HG03469 (cell line): ENCODE results near the gene MADD.

ENCODE experiments used
- ATAC-seq: cut with Tn5 transposase; IDR thresholded peaks from one replicate; pipeline ENCODE4 v1.9.1; 2021; ENCODE audit warnings: mild to moderate bottlenecking, moderate library complexity, moderate number of reproducible peaks; ENCODE audit not compliant: unreplicated experiment

Gene MADD

DNA sequence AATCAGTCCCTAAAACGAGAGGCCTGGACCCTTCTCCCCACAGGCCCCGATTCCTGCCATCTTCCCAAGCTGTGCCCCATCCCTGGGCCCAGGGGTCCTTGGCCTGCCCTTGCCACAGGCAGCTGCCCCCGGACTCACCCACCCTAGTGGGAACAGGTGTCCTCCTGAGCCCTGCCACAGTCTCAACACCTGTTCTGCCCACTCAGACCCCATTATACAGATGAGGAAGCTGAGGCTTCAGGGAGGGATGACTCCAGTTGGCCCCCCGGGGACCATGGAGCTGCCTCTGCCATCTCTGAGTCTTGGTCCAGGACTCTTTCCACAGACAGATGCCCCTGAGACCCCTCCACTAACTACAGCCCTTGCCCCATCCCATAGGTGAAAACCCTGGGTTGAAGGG is 66.7 kb downstream of the MADD start:
- no peak for ATAC-seq

DNA sequence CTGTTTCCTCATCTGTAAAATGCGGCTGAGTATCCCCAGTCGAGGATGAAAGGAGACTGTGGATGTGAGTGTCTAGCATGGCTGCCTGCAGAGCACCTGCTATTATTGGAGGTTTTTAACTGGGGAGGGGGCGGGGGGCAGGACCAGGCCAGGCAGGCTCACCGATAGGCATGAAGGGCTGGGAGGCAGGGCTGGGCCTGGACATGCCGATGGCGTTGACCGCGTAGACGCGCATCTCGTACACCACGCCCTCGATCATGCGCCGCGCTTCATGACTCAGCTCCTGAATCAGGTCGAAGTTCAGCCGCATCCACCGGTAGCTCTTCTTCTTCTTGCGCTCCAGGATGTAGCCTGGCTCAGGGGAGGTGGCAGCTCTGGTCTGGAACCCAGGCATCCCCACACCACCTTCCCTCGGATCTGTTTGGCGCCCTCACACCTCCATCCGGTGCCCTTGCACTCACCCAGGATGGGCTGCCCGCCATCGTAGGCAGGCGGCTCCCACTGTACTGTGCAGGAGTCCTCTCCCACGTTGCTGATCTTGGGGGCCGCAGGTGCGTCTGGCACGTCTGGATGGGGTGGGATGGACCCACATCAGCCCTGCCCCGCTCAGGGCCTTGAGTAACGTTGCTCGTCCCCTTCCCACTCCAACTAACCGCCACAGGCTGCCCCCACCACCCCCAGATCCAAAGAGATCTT is 67.4 kb downstream of the MADD start:
- no peak for ATAC-seq

DNA sequence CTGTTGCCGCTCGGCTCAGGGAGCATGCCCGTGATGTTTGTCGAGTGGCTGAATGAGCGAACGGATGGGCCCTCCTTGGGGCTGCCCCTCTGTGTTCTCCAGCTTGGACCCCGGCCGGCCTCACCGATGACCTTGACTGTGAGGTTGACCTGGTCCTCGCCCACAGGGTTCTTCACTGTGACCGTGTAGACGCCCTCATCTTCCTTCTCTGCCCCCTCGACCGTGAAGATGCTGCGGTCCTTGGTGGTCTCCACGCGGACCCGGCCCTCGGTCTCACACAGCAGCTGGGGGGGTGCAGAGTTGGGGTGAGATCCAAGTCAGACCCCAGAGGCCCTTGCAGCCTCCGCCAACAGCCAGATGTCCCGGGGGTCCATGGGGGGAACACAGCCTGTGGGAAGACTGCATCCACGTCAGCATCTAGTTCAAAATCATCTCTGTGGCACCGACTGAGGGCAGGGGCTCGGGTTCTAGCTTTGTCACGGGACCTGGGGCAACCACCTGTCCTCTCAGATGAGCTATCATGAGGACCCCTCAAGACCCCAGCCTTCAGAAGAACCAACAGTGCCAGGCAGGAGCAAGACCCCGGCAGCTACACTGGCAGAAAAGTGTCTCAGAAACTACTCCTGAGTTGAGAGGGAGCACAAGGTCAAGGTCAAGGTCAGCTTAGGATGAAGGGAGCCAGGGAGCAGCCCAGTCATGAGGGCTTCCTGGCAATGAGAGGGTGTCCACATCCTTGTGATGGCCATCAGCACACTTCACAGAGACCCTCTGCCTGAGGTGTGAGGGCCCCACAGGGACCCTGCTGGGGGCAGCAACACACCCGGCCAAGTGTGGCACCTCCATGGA is 68.7 kb downstream of the MADD start:
- ATAC-seq: no peak

GRCh38 chr11:47340010-47340409 is 70.1 kb downstream of the MADD start:
- no peak for ATAC-seq

GRCh38 chr11:47340980-47341775 is 71.2 kb downstream of the MADD start:
- no peak for ATAC-seq

GRCh38 chr11:47342036-47342803 is 72.3 kb downstream of the MADD start:
- no peak for ATAC-seq

DNA sequence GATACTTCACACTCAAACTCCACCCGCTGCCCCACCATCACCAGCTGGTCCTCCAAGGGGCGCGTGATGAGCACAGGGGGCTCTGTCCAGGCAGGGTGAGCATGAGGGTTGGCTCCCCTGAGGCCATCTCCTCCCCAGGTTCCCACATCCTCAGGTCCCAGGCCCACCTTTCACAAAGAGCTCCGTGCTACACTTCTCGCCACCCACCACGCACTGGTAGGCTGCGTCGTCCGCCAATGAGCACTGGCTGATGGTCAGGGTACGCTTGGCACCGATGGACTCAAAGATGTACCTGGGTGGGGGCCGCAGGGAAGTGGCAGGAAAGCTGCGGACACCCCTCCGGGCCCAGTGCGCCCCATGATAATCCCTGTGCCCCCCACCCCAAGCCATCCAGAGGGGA is 72.9 kb downstream of the MADD start:
- no peak for ATAC-seq

DNA sequence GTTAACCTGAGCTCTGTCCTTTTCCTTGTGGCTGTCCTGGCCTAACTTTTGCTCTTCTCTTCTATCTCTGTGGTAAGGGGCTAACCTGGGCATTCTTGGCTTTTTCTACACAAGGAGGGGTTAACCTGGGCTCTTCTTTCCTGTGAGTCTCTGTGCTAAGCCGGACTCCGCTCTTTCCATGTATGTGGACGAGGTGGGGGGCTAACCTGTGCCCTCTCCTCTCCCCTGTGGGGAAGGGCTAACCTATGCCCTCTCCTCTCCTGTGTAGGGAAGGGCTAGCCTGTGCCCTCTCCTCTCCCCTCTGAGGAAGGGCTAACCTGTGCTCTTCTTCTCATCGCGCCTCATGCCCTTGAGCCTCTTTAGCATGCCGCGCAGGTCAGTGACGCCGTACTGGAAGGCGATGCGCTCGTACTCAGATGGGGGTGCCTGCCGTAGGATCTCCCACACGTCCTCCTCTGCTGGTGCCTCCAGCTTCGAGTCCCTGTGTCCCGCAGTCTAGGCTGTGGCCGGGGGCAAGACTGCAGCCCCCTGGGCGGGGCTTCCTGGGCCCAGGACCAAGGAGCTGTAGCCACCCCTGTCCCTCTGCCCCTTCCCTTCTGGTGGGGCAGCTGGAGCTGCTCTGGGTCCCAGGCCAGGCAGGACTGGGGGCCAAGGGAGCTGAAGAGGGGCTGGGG is 76.1 kb downstream of the MADD start:
- ATAC-seq: no peak

DNA sequence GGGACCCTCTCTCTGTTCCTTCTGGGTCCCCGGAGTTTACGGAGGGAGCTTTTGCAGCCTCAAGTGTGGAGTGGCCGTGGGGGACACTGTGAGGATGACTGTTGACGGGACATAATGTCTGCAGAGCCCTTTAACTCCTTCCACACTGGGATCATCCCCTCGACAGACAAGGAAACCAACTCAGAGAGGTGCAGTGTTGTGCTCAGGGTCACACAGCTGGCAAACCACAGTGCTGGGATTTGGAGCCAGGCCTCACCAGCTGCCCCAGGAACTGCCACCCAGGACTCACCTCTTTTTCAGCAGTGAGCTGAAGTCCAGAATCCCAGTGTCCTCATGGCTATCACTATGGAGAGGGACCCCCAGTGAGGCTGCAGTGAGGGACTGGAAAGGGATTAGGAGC is 77.2 kb downstream of the MADD start:
- no peak for ATAC-seq

GRCh38 chr11:47348131-47348802 is 78.3 kb downstream of the MADD start:
- ATAC-seq: no peak

GRCh38 chr11:47348859-47349258 is 78.9 kb downstream of the MADD start:
- no peak for ATAC-seq

- no peak for ATAC-seq
Observed at GRCh38 chr11:47349521-47350095, 79.7 kb downstream of the MADD start.

GRCh38 chr11:47350315-47350714 is 80.4 kb downstream of the MADD start:
- no peak for ATAC-seq

DNA sequence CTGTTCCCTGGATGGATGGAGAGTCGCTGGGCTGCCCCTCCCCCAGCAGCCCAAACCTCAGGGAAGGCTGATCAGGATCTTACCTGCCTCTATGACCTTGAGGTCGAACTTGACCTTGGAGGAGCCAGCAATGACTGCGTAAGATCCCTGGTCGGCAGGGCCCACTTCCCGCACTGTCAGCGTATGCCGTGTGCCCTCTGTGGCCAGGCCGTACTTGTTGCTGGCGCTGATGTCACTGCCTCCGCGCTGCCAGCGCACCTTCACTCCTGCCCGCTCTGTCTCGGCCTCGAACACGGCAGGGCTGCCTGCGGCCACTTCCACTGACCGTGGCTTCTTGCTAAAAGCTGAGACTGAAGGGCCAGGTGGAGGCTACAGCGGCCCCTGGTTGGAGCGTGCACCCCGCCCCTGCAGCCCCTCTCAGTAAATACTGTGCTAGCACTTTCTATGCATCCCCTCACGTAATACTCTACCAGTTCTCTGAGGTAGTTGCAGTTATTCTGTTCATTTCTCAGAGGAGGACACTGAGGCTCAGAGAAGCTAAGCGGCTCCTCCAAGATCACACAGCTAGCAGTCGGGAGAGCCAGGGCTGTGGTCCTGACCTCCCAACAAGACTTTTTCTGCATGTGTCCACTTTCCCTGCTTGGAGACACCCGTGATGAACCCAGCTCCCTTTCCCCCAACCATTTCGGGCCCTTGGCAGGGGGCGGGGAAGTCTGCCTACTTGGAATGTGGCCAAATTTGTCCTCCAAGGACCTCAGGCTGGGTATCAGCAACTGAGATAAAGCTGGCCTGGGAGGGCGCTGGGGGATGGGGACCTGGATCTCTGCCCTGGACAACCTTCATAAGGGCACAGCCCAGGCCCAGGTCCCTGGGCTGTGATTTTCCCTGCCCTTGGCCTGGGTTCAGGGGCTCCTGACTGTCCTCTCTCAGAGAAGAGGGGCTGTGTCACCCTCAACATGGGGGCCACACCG is 81.5 kb downstream of the MADD start:
- ATAC-seq: no peak

DNA sequence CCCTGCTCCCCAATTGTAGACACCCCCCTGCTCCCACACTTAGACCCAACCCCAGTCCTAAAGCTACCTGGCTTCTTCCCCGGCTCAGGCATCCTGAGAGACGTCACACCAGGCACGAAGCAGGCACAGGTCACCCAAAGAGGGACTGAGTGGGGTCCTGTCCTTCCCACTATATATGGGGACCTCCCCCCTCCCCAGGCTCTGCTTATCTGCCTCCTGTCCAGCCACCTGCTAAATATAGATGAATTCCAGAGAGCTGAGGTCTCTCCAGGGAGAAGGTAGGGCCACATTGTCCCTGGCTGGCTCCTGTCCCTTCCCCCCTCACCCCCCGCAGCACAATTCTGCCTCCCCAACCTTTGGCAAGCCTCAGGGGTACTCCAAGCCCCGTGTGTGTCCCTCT is 82.6 kb downstream of the MADD start, which contains the start of gene MYBPC3:
Gene MYBPC3 (minus strand): TSS at position 147 of the 400 bp plus-strand sequence. CDS start 55 bp downstream, at position 92.
- ATAC-seq: no peak

GRCh38 chr11:47353978-47354774 is 84.2 kb downstream of the MADD start:
- no peak for ATAC-seq

GRCh38 chr11:47354913-47355282 is 85.0 kb downstream of the MADD start:
- ATAC-seq: no peak
